Measurements from ENCODE around the gene WDR5.

DNA sequence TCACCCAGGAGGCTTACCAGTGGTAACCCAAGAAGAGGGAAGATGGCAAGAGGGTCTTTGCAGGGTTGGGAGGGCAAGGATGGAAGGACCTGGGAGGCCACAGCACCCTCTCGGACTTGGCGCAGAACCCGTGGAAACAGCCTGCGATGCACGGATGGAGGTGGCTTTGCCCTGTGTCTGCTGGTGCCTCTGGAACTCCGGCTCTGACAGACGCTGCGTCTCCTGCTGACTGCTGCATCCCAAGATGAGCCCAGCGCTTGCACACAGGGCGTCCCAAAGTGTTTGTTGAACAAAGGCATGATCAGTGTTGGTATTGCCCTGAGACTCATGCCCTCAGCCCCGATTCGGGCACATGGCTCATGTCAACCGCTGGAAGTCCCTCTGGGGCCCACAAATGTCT, 30.5 kb downstream of the WDR5 start:
- TF ChIP-seq, protein P1, sequence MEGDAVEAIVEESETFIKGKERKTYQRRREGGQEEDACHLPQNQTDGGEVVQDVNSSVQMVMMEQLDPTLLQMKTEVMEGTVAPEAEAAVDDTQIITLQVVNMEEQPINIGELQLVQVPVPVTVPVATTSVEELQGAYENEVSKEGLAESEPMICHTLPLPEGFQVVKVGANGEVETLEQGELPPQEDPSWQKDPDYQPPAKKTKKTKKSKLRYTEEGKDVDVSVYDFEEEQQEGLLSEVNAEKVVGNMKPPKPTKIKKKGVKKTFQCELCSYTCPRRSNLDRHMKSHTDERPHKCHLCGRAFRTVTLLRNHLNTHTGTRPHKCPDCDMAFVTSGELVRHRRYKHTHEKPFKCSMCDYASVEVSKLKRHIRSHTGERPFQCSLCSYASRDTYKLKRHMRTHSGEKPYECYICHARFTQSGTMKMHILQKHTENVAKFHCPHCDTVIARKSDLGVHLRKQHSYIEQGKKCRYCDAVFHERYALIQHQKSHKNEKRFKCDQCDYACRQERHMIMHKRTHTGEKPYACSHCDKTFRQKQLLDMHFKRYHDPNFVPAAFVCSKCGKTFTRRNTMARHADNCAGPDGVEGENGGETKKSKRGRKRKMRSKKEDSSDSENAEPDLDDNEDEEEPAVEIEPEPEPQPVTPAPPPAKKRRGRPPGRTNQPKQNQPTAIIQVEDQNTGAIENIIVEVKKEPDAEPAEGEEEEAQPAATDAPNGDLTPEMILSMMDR (IDR thresholded peaks at IDR 0.05), result no peak
- no peak for TF ChIP-seq EP300 (IDR thresholded peaks at IDR 0.05)

All from ovary (tissue), 3 donors.